Measurements from ENCODE around the gene SMIM5. TPM values are rescaled to one million over a fixed set of nuclear protein-coding genes. Genes with fewer than 3 reads are reported as not detected.

The SMIM5 gene
- total RNA-seq, 1 experiment from 2014 or later = not detected

DNA sequence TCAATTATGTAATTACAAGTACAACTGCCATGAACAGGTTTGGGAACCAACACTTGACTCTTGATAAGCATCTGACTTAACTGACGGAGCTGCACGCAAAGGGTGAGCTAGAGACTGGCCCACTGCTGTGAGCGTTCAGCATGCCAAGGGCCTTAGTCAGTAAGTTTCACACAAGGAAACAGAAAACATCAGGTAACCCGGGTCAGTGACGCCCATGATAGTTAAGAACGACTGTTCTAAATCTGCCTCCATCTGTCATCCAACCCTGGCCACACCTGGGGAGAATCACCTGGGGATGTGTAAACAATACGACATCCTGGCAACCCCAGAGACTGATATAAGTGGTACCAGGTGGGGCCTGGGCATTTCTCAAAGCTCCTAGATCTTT is 12.3 kb downstream of the SMIM5 start:
- no peak for DNase-seq (ENCODE audit: low read depth, low spot score)
- in situ Hi-C loops (cut with HindIII; ENCODE audit: low pct_unique_long_range_greater_than_20kb, low sequenced_read_pairs) = no loop called here

DNA sequence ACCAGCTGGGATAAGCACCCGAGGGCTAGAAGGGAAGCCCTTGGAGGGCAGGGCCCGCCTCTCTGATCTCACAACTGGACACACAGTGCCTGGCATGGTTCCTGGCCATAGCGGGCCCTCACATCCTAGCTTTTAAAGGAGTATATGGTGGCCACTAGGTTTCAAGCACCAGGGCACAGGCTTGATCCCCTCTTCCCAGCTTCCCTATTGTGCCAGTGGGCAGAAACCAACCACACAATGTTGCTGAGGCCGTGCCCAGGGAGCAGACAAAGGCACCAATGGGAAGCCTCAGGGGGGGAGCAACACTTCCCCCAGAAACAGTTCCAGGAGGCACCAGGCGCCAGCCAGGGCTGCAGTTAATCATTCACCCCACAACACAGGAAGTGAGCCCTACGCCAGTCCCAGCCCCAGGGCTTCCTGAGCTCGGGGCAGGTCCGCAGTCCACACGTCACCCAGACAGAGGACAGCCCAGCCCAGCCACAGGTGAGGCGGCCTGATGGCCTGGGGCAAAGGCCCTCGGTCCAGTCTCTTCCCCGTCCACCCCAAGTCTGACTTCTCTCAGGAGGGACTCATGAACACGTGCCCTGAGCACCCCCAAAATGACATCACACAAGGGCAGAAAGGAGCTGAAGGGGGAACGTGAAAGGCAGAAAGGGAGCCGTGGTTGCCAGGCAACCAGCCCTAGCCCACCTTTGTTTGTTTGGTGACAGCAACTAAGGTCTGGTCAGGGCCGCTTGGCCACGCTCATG is 12.8 kb downstream of the SMIM5 start:
- in situ Hi-C loops (cut with HindIII; ENCODE audit: low pct_unique_long_range_greater_than_20kb, low sequenced_read_pairs) = no loop called here
- no peak for DNase-seq (ENCODE audit: low read depth, low spot score)

DNA sequence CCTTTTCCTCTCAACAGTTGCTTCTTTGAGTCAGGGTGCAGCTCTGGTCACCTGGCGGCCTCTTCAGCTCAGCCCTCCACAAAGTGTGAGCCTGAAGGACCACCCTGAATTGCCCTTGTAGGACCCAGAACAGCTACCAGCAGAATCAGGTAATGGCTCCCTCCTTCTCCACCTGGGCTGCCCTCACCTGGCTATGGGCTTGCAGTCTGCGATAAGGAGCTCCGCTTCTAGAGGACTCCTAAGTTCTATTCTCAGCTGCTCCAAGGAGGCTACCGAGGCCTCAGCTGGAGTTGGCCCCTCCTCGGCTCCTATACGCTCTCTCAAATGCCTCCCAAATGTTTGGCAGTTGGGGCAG is 13.4 kb downstream of the SMIM5 start:
- in situ Hi-C loops (cut with HindIII; ENCODE audit: low pct_unique_long_range_greater_than_20kb, low sequenced_read_pairs) = no loop called here
- no peak for DNase-seq (ENCODE audit: low read depth, low spot score)

DNA sequence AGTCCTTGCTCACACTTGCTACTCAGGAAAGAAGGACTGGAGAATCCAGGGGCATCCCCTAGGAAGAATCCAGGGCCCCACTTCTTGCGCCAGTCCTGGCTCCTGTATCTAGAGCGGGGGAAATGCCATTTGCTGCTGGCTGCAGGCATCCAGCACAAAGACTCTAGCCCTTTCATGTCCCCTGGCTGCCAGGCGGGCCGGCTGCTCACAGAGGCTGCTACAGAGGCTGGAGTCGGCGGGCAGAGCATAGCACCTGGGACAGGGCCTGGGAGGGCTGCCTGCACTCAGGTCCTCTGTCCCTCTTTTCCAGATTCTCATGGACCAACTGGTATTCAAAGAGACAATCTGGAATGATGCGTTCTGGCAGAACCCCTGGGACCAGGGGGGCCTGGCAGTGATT is 13.8 kb downstream of the SMIM5 start:
- in situ Hi-C loops (cut with HindIII; ENCODE audit: low pct_unique_long_range_greater_than_20kb, low sequenced_read_pairs) = no loop called here
- no peak for DNase-seq (ENCODE audit: low read depth, low spot score)

DNA sequence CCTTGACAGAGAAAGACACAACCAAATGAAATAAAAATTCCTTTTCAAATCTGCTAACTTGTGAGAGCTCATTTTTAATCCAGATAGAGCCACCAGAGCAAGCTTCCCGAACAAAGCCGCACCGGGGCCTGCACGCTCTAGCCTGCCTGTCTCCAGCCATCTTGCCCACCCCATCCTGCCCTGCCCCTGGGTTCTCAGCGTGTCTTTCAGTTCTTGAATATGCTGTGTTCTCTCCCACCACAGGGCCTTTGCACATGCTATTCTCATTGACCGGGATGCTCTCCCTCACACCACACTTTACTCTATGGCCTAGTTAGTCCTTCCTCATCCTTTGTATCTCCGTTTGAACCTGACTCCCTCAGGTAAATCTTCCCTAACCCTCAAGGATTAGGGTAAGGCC is 14.7 kb downstream of the SMIM5 start:
- DNase-seq (ENCODE audit: low read depth, low spot score) = no peak
- in situ Hi-C loops (cut with HindIII; ENCODE audit: low pct_unique_long_range_greater_than_20kb, low sequenced_read_pairs) = no loop called here

DNA sequence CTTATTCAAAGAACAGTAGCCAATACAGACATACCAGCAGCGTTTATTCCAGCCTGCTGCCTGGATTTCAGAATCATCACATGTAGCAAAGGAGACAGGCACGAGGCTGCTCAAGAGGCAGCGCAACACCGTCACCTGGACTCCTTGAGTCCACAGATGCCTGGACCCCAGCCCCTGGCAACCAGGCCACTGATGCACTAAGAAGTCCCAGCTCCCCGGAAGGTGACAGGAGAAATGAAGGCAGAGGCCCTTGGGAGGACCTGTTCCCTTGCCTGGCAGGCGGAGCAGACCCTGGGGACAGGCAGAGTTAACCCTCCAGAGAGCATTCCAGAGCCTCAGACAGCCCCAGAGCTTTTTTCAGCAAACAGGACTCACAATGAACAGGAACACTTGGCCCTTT is 16.5 kb downstream of the SMIM5 start:
- in situ Hi-C loops (cut with HindIII; ENCODE audit: low pct_unique_long_range_greater_than_20kb, low sequenced_read_pairs) = no loop called here
- no peak for DNase-seq (ENCODE audit: low read depth, low spot score)

DNA sequence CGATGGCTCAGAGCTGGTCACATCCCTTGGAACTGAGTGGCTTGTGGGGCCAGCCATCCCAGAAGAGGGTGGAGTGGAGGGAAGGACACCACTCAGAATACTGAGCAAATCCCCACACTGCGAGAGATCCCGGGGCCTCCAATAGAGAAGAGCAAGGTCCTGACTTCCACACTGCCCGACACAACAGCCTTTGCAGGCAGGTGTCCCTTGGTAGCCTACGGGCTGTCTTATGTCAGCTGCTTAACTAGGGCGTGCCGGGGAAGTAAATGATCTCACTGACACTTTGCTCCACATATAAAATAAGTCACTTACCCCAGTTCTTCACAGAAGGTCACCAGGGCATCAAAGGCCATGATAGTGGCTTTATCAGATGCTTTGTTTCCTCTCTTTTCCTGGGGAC is 17.6 kb downstream of the SMIM5 start:
- in situ Hi-C loops (cut with HindIII; ENCODE audit: low pct_unique_long_range_greater_than_20kb, low sequenced_read_pairs) = no loop called here

DNA sequence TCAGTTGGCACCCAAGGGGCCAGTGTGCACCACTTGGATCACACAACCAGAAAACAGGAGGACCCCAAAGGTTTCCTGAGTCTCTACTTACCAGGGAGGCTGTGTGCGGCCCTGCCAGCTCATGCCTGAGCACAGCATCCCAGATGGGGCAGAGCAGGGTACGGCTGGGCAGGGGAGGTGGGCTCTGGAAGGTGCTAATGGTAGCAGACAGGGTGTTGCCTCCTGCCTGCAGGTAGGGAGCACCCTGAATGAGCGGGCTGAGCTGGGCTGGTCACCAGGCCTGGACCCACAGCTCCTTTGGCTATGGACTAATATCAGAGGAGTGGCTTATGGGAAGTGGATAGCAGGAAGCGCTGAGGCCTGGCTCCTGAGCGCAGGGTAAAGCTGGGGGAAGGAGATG is 19.1 kb downstream of the SMIM5 start:
- in situ Hi-C loops (cut with HindIII; ENCODE audit: low pct_unique_long_range_greater_than_20kb, low sequenced_read_pairs) = no loop called here

More for the DNA sequence above, 17.6 kb downstream of the SMIM5 start:
- DNase-seq (ENCODE audit: low read depth, low spot score) = no peak

DNA sequence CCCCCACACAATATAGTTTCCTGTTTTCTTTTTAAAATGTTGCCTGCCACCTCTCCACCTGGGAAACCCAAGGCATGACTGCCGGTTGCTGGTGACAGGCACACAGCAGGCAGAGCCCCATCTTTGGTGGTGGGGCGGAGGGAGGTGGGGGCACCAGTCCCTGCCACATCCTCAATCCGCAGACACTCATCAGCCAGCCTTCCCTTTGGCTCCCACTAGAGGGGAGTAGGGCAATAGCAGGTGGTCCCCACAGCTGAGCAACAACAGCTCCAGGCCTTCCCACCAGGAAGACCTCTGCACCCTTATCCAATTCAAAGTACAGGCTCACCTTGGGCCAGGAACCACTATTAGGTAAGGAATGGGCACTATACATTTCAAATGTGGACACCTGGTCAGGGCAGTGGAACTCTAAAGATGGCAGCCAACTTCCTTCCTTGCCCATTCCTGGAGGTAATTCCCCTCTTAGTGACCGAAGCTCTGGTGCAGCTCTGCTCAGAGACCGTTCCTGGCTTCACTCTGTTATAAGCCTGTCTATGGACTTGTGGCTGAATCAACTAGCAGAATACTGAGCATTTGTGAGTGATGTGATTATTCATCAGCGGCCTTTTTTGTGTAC is 19.8 kb downstream of the SMIM5 start:
- in situ Hi-C loops (cut with HindIII; ENCODE audit: low pct_unique_long_range_greater_than_20kb, low sequenced_read_pairs) = no loop called here
- DNase-seq (ENCODE audit: low read depth, low spot score) = peak; percentile 76

More for the DNA sequence above, 19.1 kb downstream of the SMIM5 start:
- DNase-seq (ENCODE audit: low read depth, low spot score) = no peak

DNA sequence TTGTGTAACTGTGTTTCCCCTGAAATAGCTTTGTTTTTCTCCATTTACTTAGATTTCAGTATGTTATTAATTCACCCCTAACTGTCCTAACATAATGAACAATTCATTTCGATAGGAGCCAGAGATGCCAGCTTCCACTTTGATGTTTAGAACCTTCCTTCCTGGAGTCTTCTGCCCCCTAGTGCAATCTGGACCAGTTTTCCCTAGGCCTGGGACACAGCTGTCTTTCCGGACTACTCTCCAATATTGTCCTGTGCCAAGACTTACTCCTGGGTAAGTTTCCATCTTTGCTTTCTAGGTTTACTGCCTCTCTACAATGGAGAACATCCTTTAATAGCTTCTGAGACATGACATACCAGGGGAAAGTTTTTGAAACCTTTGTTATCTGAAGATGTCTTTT is 20.9 kb downstream of the SMIM5 start:
- peak; percentile 49 for DNase-seq (ENCODE audit: low read depth, low spot score)
- in situ Hi-C loops (cut with HindIII; ENCODE audit: low pct_unique_long_range_greater_than_20kb, low sequenced_read_pairs) = no loop called here

DNA sequence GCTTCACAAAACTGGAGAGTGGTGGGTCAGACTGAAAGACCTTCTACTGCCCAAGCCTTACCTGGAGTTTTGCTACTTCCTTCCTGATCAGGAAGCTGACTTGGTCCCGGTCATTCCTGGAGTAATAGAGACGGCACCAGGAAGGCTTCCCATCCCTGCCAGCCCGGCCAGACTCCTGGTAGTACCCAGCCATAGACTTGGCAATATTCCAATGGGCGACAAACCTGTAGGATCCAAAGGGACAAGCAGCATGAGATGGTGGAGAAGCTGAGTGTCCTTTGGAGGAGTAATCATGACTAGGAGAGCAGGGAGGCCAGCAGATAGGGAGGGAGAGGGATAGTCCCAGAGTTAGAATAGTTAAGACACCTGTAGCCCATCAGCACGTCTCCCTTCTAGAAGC is 25.0 kb downstream of the SMIM5 start:
- in situ Hi-C loops (cut with HindIII; ENCODE audit: low pct_unique_long_range_greater_than_20kb, low sequenced_read_pairs) = no loop called here

DNA sequence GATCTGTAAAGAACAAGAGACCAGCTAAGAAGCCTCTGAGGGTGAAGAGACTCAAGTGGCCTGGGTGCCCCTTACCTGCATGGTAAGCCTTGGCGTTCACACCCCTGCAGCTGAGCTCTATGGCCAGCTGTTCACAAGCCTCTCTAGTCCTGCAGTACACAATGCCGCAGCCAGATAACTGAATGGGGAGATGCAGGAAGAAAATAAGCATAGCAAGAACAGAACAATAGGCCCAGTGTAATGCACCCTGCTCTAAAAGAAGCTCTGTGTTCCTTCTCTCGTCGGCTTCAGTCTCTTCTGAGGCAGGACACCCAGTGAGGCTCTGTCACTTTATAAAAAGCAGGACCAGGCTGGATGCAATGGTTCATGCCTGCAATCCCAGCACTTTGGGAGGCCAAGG is 28.3 kb downstream of the SMIM5 start:
- in situ Hi-C loops (cut with HindIII; ENCODE audit: low pct_unique_long_range_greater_than_20kb, low sequenced_read_pairs) = no loop called here
- DNase-seq (ENCODE audit: low read depth, low spot score) = peak; percentile 97

More for the DNA sequence above, 25.0 kb downstream of the SMIM5 start:
- DNase-seq (ENCODE audit: low read depth, low spot score) = no peak

DNA sequence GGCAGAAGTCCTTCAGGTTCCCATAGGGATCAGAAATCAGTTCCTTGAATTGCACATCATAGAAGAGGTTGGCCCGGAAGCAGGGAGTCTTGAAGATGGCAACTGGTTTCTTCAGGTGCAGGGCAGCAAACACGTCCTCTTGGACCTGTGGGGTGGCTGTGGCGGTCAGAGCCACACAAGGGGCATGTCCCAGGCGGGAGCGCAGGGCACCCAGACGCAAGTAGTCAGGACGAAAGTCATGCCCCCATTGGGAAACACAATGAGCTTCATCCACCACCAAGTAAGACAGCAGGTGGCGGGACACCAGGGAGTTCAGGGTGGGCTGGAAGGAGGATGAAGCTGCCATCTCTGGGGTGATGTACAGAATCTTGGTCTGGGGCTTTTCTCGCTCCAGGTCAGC is 29.3 kb downstream of the SMIM5 start:
- no peak for DNase-seq (ENCODE audit: low read depth, low spot score)
- in situ Hi-C loops (cut with HindIII; ENCODE audit: low pct_unique_long_range_greater_than_20kb, low sequenced_read_pairs) = no loop called here

DNA sequence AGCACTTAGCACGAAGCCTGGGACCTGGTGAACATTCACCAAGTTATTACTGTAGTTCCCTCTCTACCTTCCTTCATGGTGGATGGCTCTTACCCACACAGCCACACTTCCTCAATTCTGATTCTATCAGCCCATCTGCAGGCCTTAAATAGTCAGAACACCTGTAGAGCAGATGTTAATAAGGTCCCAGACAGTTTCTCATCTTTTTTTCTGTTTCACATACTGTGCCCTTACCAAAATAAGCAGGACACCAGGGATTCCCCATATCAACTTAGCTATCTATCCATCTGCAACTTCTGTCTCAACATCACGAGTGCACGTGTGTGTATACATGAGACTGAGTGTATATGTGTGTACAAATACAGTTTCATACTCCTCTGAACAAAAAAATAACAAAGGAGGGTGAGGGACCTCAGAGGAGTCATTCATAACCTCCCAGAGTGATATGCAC is 30.9 kb downstream of the SMIM5 start:
- in situ Hi-C loops (cut with HindIII; ENCODE audit: low pct_unique_long_range_greater_than_20kb, low sequenced_read_pairs) = no loop called here
- no peak for DNase-seq (ENCODE audit: low read depth, low spot score)

DNA sequence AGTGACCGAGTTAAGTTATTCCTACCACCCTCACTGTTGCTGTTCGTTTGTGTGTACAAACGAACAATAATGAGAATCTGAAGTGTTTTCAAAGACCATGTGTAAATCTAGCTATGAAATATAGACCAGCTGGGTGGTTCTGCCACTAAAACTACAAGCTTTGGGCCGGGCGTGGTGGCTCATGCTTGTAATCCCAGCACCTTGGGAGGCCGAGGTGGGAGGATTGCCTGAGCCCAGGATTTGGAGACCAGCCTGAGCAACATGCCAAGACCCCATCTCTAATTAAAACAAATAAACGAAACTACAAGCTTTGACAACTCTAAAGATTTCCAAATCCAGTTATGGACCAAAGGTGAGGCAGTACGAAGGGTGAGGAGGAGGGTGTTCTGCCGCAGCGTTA is 32.7 kb downstream of the SMIM5 start:
- no peak for DNase-seq (ENCODE audit: low read depth, low spot score)
- in situ Hi-C loops (cut with HindIII; ENCODE audit: low pct_unique_long_range_greater_than_20kb, low sequenced_read_pairs) = no loop called here

DNA sequence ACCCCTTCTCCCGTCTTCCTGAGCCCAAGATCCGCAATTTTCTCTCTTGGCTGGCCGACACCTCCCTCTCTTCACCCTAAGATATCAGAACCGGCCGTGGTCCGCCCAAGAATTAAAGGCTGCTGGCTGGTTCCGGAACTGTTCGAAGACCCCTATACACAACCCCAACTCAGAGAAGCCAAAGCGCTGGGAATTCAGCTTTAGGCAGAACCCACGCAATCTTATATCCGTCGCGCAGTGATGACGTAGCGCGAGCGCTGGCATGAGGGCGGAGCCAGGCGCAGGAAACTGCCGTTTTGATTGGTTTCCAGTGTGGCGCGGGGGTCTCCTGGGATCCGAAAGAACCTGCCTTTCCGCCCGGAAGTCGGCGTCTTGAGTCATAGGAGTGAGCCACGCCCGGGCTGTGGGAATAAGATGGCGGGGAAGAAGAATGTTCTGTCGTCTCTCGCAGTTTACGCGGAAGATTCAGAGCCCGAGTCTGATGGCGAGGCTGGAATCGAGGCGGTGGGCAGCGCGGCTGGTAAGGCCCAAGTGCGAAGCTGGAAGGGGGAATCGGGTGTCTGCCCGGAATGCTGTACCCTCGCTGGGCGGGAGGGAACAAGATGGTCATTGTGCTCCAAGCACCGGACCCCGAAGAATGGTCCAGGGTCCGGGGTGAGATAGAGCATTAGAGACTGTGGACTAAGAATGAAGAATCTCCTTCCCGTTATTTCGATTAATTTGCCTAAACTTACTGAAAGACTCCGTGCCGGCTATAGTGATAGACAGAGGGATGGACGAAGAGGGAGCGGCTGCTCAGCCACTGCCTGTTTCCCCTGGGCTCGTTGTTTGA is 33.9 kb downstream of the SMIM5 start, which contains the start of the genes RECQL5 and SAP30BP:
TSS of gene RECQL5 (minus strand) at position 196 of the 832 bp plus-strand sequence. CDS start 597 bp downstream, outside the sequence.
TSS of gene SAP30BP (plus strand) at position 380 of the 832 bp plus-strand sequence. CDS start at position 415, 35 bp downstream.
- in situ Hi-C loops (cut with HindIII; ENCODE audit: low pct_unique_long_range_greater_than_20kb, low sequenced_read_pairs) = no loop called here
- peak; percentile 100 for DNase-seq (ENCODE audit: low read depth, low spot score)

DNA sequence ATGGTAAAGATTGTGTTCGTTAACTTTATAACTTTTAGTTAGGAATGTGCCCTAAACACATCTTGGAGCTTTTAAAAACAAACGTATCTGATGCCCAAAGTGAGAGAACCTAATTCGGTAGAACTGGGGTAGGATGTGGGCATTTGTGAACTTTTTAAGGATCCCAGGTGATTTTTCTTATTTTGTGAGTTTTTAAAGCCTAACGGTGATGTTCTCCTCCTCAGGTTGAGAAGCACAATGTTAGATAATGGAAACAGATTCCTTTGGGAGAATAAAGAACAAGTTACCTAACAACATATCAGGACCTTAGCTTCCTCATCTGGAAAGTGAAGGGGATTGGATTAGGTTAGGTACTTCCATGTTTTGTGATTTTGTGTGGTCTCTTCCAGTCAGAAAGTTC is 34.6 kb downstream of the SMIM5 start:
- DNase-seq (ENCODE audit: low read depth, low spot score) = no peak
- in situ Hi-C loops (cut with HindIII; ENCODE audit: low pct_unique_long_range_greater_than_20kb, low sequenced_read_pairs) = no loop called here

DNA sequence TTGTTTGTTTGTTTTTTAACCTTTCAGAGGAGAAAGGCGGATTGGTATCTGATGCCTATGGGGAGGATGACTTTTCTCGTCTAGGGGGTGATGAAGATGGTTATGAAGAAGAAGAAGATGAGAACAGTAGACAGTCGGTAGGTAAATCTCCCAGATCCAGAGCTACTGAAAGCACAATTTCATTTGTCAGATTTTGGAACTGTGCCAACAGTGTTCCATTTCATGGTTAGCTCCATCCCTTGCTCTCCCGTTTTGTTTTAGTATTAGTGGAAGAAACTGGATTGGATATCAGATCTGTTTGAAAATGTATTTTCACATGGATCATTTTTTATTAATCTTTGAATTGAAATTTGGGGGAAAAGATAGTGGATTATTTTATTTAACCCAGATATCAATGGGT is 35.3 kb downstream of the SMIM5 start:
- no peak for DNase-seq (ENCODE audit: low read depth, low spot score)
- in situ Hi-C loops (cut with HindIII; ENCODE audit: low pct_unique_long_range_greater_than_20kb, low sequenced_read_pairs) = no loop called here
